Testis (tissue), 2 donors: ENCODE measurements around the gene ADAR.

Source experiments
- POLR2A ChIP-seq: fragments of 450-650 bp; IDR thresholded peaks from one replicate; pipeline ENCODE4 v1.6.1; 2017; ENCODE audit warnings: antibody characterized with exemption, mild to moderate bottlenecking, moderate library complexity
- TF ChIP-seq, protein P1 (sequence below), 3 experiments: fragments of 450-650 bp in 2 of 3; fragments of 200-600 bp in 1 of 3; sonication (generic) in 1 of 3; IDR thresholded peaks; one replicate each; pipeline ENCODE4 v1.5.1; 2016 to 2019; ENCODE audit warnings: antibody characterized with exemption in 3 of 3, mild to moderate bottlenecking in 2 of 3, moderate library complexity in 1 of 3

DNA sequence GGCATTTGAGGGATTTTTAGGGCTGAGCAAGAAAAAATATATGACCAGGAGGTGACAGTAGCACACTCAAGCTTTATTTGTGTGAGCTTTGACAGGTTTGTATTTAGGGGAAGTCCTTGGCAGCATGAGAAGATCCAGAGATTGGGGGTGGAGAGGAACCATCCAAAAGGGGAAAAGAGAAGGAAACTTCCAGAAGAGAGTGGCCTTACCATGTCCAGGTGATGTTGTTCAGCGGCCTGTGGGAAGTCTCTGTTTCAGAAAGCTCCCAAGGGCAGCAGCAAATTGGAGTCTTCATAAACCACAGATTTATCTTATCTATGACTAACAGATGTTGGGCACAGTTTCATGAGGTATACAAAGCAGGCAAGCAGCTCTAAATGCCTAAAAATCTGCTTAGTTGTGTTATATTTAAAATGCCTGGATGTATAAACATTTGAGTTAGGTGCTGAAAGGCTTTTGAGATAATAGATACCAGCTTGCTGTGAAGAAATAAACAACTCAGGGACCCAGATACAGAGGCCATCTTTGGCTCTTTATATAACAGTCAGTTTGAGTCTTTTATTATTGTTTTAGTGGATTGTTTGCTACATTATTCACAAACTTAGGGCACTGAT is 21.2 kb upstream of the ADAR start:
- TF ChIP-seq, protein P1, sequence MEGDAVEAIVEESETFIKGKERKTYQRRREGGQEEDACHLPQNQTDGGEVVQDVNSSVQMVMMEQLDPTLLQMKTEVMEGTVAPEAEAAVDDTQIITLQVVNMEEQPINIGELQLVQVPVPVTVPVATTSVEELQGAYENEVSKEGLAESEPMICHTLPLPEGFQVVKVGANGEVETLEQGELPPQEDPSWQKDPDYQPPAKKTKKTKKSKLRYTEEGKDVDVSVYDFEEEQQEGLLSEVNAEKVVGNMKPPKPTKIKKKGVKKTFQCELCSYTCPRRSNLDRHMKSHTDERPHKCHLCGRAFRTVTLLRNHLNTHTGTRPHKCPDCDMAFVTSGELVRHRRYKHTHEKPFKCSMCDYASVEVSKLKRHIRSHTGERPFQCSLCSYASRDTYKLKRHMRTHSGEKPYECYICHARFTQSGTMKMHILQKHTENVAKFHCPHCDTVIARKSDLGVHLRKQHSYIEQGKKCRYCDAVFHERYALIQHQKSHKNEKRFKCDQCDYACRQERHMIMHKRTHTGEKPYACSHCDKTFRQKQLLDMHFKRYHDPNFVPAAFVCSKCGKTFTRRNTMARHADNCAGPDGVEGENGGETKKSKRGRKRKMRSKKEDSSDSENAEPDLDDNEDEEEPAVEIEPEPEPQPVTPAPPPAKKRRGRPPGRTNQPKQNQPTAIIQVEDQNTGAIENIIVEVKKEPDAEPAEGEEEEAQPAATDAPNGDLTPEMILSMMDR (IDR thresholded peaks at IDR 0.05) = no peak
- no peak for TF ChIP-seq POLR2A
